DOHH2 (cell line): ENCODE results near the gene SH3BGRL2.

Source experiments
- H3F3A ChIP-seq: fragments of 200-600 bp; sonication (generic), shearing (Covaris generic); 2 replicates; pipeline ENCODE4 v1.6.0; 2016; ENCODE audit warnings: antibody characterized with exemption, mild to moderate bottlenecking; ENCODE audit not compliant: control insufficient read depth, insufficient read depth
- H3K27ac ChIP-seq: fragments of 200-600 bp; sonication (generic); 2 replicates; pipeline ENCODE4 v1.5.1; 2014; ENCODE audit warnings: low read depth, mild to moderate bottlenecking, low read length, moderate library complexity
- H3K27me3 ChIP-seq: fragments of 200-600 bp; sonication (generic); 2 replicates; pipeline ENCODE4 v1.6.1; 2014; ENCODE audit warnings: mild to moderate bottlenecking, low read length, mixed read lengths; ENCODE audit not compliant: control insufficient read depth
- H3K36me3 ChIP-seq: fragments of 200-600 bp; sonication (generic); 2 replicates; pipeline ENCODE4 v1.6.1; 2014; ENCODE audit warnings: mild to moderate bottlenecking, low read length, moderate library complexity, mixed read lengths; ENCODE audit not compliant: control insufficient read depth
- H3K4me1 ChIP-seq: fragments of 200-600 bp; sonication (generic); 2 replicates; pipeline ENCODE4 v1.6.1; 2014; ENCODE audit warnings: mild to moderate bottlenecking, low read length, mixed read lengths; ENCODE audit not compliant: control insufficient read depth
- H3K4me2 ChIP-seq: fragments of 200-600 bp; sonication (generic); 2 replicates; pipeline ENCODE4 v1.6.0; 2014; ENCODE audit warnings: mild to moderate bottlenecking, low read length, moderate library complexity
- H3K4me3 ChIP-seq: fragments of 200-600 bp; sonication (generic); 2 replicates; pipeline ENCODE4 v1.5.1; 2014; ENCODE audit warnings: mild to moderate bottlenecking, low read length, mixed read lengths
- H3K79me2 ChIP-seq: fragments of 200-600 bp; sonication (generic); 2 replicates; pipeline ENCODE4 v1.6.1; 2014; ENCODE audit warnings: mild to moderate bottlenecking, low read length, mixed read lengths; ENCODE audit not compliant: control insufficient read depth
- H3K9me2 ChIP-seq: fragments of 200-600 bp; sonication (generic); replicated peaks from 2 replicates; pipeline ENCODE4 v1.6.1; 2014; ENCODE audit warnings: mild to moderate bottlenecking, low read length, mixed read lengths; ENCODE audit not compliant: control insufficient read depth
- H3K9me3 ChIP-seq: fragments of 200-600 bp; sonication (generic); 2 replicates; pipeline ENCODE4 v1.6.1; 2014; ENCODE audit warnings: antibody characterized with exemption, low read length, mixed read lengths; ENCODE audit not compliant: control insufficient read depth, insufficient read depth
- H4K20me1 ChIP-seq: fragments of 200-600 bp; sonication (generic); 2 replicates; pipeline ENCODE4 v1.6.0; 2014; ENCODE audit warnings: low read depth, mild to moderate bottlenecking, antibody characterized with exemption, low read length, moderate library complexity; ENCODE audit not compliant: control insufficient read depth, insufficient read depth
- CTCF ChIP-seq: fragments of 200-600 bp; sonication (generic); IDR thresholded peaks from one replicate; pipeline ENCODE4 v1.5.1; 2014; ENCODE audit warnings: antibody characterized with exemption, mild to moderate bottlenecking, low read depth, low read length; ENCODE audit not compliant: poor library complexity, severe bottlenecking
- EZH2phosphoT487 ChIP-seq: fragments of 200-600 bp; sonication (generic); IDR thresholded peaks from 2 replicates; pipeline ENCODE4 v1.6.1; 2017; ENCODE audit warnings: borderline replicate concordance, mild to moderate bottlenecking, antibody characterized with exemption, low read length, moderate library complexity, mixed read lengths

Gene SH3BGRL2

DNA sequence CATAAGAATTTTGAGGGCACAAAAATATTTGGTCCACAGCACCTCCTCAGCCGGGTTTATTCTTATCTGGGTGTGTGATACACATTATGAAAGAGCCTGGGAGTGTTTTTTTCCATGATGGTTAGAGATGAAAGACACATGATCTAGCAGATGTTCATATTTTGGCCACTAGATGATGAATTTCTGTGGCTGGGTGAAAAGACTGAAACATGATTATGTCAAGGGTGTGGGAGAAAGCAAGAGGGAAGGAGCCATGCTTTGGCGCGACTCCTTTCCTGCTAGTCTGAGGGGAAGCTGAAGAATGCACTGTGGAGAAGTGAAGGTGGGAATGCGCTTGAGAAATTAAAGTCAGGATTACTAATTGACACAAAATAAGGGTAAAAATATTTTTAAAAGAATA is 102.3 kb downstream of the SH3BGRL2 start:
- Histone ChIP-seq H3K9me3 (no peaks in the 10 kb centered on the region), H4K20me1 (no peaks in the 10 kb centered on the region), H3K27ac (no peak overlapping the region), H3K4me3 (no peak overlapping the region), H3K79me2 (no peaks in the 10 kb centered on the region), H3K9me2 (no peaks in the 10 kb centered on the region), H3K27me3 (no peaks in the 10 kb centered on the region), H3K4me1 (no peaks in the 10 kb centered on the region), H3K4me2 (no peak overlapping the region), H3F3A (no peaks in the 10 kb centered on the region), H3K36me3 (no peaks in the 10 kb centered on the region)
- TF ChIP-seq EZH2phosphoT487 (no peak), CTCF (no peak)

DNA sequence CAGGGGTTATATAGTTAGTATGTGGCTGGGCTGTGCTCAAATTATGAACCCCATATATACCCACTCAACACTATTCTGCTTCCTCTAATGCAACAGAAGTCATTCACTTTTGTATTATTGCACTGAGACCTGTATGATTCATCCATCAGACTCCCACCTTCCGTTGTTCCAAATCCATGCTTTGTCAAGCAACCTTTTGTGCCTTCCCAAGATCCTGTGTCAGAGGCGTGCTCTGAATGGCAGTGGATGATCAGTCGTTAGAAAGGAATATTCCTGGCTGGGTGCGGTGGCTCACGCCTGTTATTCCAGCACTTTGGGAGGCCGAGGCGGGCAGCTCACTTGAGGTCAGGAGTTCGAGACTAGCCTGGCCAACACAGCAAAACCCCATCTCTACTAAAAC is 103.2 kb downstream of the SH3BGRL2 start:
- H3K4me2 ChIP-seq = no peak overlapping the region
- no peaks in the 10 kb centered on the region for H3K9me3 ChIP-seq
- no peaks in the 10 kb centered on the region for H3K79me2 ChIP-seq
- no peak overlapping the region for H3K4me3 ChIP-seq
- TF ChIP-seq CTCF (no peak), EZH2phosphoT487 (no peak)
- no peaks in the 10 kb centered on the region for H3K9me2 ChIP-seq
- no peaks in the 10 kb centered on the region for H3F3A ChIP-seq
- no peaks in the 10 kb centered on the region for H3K36me3 ChIP-seq
- H3K27me3 ChIP-seq = no peaks in the 10 kb centered on the region
- H4K20me1 ChIP-seq = no peaks in the 10 kb centered on the region
- H3K27ac ChIP-seq = no peak overlapping the region
- H3K4me1 ChIP-seq = no peaks in the 10 kb centered on the region

GRCh38 chr6:79735183-79735582 is 104.1 kb downstream of the SH3BGRL2 start:
- no peaks in the 10 kb centered on the region for H3K27me3 ChIP-seq
- H3K27ac ChIP-seq = no peak overlapping the region
- no peaks in the 10 kb centered on the region for H3F3A ChIP-seq
- no peaks in the 10 kb centered on the region for H3K36me3 ChIP-seq
- no peak overlapping the region for H3K4me3 ChIP-seq
- TF ChIP-seq CTCF (no peak), EZH2phosphoT487 (no peak)
- H3K9me3 ChIP-seq = no peaks in the 10 kb centered on the region
- H3K9me2 ChIP-seq = no peaks in the 10 kb centered on the region
- H3K4me2 ChIP-seq = no peak overlapping the region
- no peaks in the 10 kb centered on the region for H3K79me2 ChIP-seq
- H3K4me1 ChIP-seq = no peaks in the 10 kb centered on the region
- no peaks in the 10 kb centered on the region for H4K20me1 ChIP-seq

- Histone ChIP-seq H3K9me2 (no peaks in the 10 kb centered on the region), H3K36me3 (no peaks in the 10 kb centered on the region), H3K4me1 (no peaks in the 10 kb centered on the region), H3K4me2 (no peak overlapping the region), H3K4me3 (no peak overlapping the region), H3K27ac (no peak overlapping the region), H3K9me3 (no peaks in the 10 kb centered on the region), H3F3A (no peaks in the 10 kb centered on the region), H3K27me3 (no peaks in the 10 kb centered on the region), H4K20me1 (no peaks in the 10 kb centered on the region), H3K79me2 (no peaks in the 10 kb centered on the region)
- TF ChIP-seq CTCF (no peak), EZH2phosphoT487 (no peak)
Observed at GRCh38 chr6:79737172-79737571, 106.0 kb downstream of the SH3BGRL2 start.
